ENCODE data around the gene GSTA1.
"Not testable (repeated sequence)": the region's sequence is repeated elsewhere in the genome, so short reads cannot be mapped to it uniquely, and the experiment has no call there.

The GSTA1 gene

GRCh38 chr6:52782696-52783274, 20.8 kb downstream of the GSTA1 start:
- H3K27me3 ChIP-seq (replicated peaks; ENCODE audit: control insufficient read depth, insufficient read depth, low read length, poor library complexity, severe bottlenecking); H3K27ac ChIP-seq (ENCODE audit: insufficient read depth, low read length, poor library complexity, severe bottlenecking); H3K4me1 ChIP-seq (ENCODE audit: control insufficient read depth, insufficient read depth, low read length, poor library complexity, severe bottlenecking); H3K9me3 ChIP-seq (ENCODE audit: control insufficient read depth, low read length); H3K4me3 ChIP-seq (ENCODE audit: insufficient read depth, low read depth, low read length, poor library complexity, severe bottlenecking); DNase-seq; H3K36me3 ChIP-seq (ENCODE audit: control insufficient read depth, insufficient read depth, low read length): not testable (repeated sequence)

GRCh38 chr6:52782209-52782608, 21.4 kb downstream of the GSTA1 start:
- H3K27me3 ChIP-seq (replicated peaks; ENCODE audit: control insufficient read depth, insufficient read depth, low read length, poor library complexity, severe bottlenecking); H3K4me1 ChIP-seq (ENCODE audit: control insufficient read depth, insufficient read depth, low read length, poor library complexity, severe bottlenecking); H3K9me3 ChIP-seq (ENCODE audit: control insufficient read depth, low read length); H3K4me3 ChIP-seq (ENCODE audit: insufficient read depth, low read depth, low read length, poor library complexity, severe bottlenecking); DNase-seq; H3K27ac ChIP-seq (ENCODE audit: insufficient read depth, low read length, poor library complexity, severe bottlenecking); H3K36me3 ChIP-seq (ENCODE audit: control insufficient read depth, insufficient read depth, low read length): not testable (repeated sequence)

GRCh38 chr6:52779237-52779636, 24.4 kb downstream of the GSTA1 start:
- Histone ChIP-seq H3K27ac (ENCODE audit: insufficient read depth, low read length, poor library complexity, severe bottlenecking) (no peak overlapping the region), H3K36me3 (ENCODE audit: control insufficient read depth, insufficient read depth, low read length) (no peaks in the 10 kb centered on the region), H3K9me3 (ENCODE audit: control insufficient read depth, low read length) (no peaks in the 10 kb centered on the region), H3K4me3 (ENCODE audit: insufficient read depth, low read depth, low read length, poor library complexity, severe bottlenecking) (no peak overlapping the region), H3K4me1 (ENCODE audit: control insufficient read depth, insufficient read depth, low read length, poor library complexity, severe bottlenecking) (no peaks in the 10 kb centered on the region), H3K27me3 (replicated peaks; ENCODE audit: control insufficient read depth, insufficient read depth, low read length, poor library complexity, severe bottlenecking) (no peaks in the 10 kb centered on the region)
- no peak for DNase-seq

GRCh38 chr6:52776711-52777351, 26.8 kb downstream of the GSTA1 start:
- H3K9me3 ChIP-seq (ENCODE audit: control insufficient read depth, low read length); H3K27ac ChIP-seq (ENCODE audit: insufficient read depth, low read length, poor library complexity, severe bottlenecking); H3K27me3 ChIP-seq (replicated peaks; ENCODE audit: control insufficient read depth, insufficient read depth, low read length, poor library complexity, severe bottlenecking); H3K36me3 ChIP-seq (ENCODE audit: control insufficient read depth, insufficient read depth, low read length); H3K4me1 ChIP-seq (ENCODE audit: control insufficient read depth, insufficient read depth, low read length, poor library complexity, severe bottlenecking); H3K4me3 ChIP-seq (ENCODE audit: insufficient read depth, low read depth, low read length, poor library complexity, severe bottlenecking); DNase-seq: not testable (repeated sequence)

- H3K36me3 ChIP-seq (ENCODE audit: control insufficient read depth, insufficient read depth, low read length); DNase-seq; H3K9me3 ChIP-seq (ENCODE audit: control insufficient read depth, low read length); H3K27ac ChIP-seq (ENCODE audit: insufficient read depth, low read length, poor library complexity, severe bottlenecking); H3K4me3 ChIP-seq (ENCODE audit: insufficient read depth, low read depth, low read length, poor library complexity, severe bottlenecking); H3K4me1 ChIP-seq (ENCODE audit: control insufficient read depth, insufficient read depth, low read length, poor library complexity, severe bottlenecking); H3K27me3 ChIP-seq (replicated peaks; ENCODE audit: control insufficient read depth, insufficient read depth, low read length, poor library complexity, severe bottlenecking): not testable (repeated sequence)
Measured at GRCh38 chr6:52769399-52769798, 34.2 kb downstream of the GSTA1 start.

- H3K4me3 ChIP-seq (ENCODE audit: insufficient read depth, low read depth, low read length, poor library complexity, severe bottlenecking); DNase-seq; H3K36me3 ChIP-seq (ENCODE audit: control insufficient read depth, insufficient read depth, low read length); H3K4me1 ChIP-seq (ENCODE audit: control insufficient read depth, insufficient read depth, low read length, poor library complexity, severe bottlenecking); H3K27ac ChIP-seq (ENCODE audit: insufficient read depth, low read length, poor library complexity, severe bottlenecking); H3K27me3 ChIP-seq (replicated peaks; ENCODE audit: control insufficient read depth, insufficient read depth, low read length, poor library complexity, severe bottlenecking); H3K9me3 ChIP-seq (ENCODE audit: control insufficient read depth, low read length): not testable (repeated sequence)
Measured at GRCh38 chr6:52767658-52768057, 36.0 kb downstream of the GSTA1 start.

- H3K27ac ChIP-seq (ENCODE audit: insufficient read depth, low read length, poor library complexity, severe bottlenecking); H3K36me3 ChIP-seq (ENCODE audit: control insufficient read depth, insufficient read depth, low read length); H3K27me3 ChIP-seq (replicated peaks; ENCODE audit: control insufficient read depth, insufficient read depth, low read length, poor library complexity, severe bottlenecking); DNase-seq; H3K4me1 ChIP-seq (ENCODE audit: control insufficient read depth, insufficient read depth, low read length, poor library complexity, severe bottlenecking); H3K4me3 ChIP-seq (ENCODE audit: insufficient read depth, low read depth, low read length, poor library complexity, severe bottlenecking); H3K9me3 ChIP-seq (ENCODE audit: control insufficient read depth, low read length): not testable (repeated sequence)
Measured at GRCh38 chr6:52763322-52763916, 40.2 kb downstream of the GSTA1 start, which contains the start of gene GSTA2. Gene GSTA2 (minus strand): TSS chr6:52763475. CDS start chr6:52757947, 5,528 bp downstream.

- not testable (repeated sequence) for DNase-seq; H3K9me3 ChIP-seq (ENCODE audit: control insufficient read depth, low read length); H3K36me3 ChIP-seq (ENCODE audit: control insufficient read depth, insufficient read depth, low read length); H3K27me3 ChIP-seq (replicated peaks; ENCODE audit: control insufficient read depth, insufficient read depth, low read length, poor library complexity, severe bottlenecking); H3K27ac ChIP-seq (ENCODE audit: insufficient read depth, low read length, poor library complexity, severe bottlenecking); H3K4me3 ChIP-seq (ENCODE audit: insufficient read depth, low read depth, low read length, poor library complexity, severe bottlenecking); H3K4me1 ChIP-seq (ENCODE audit: control insufficient read depth, insufficient read depth, low read length, poor library complexity, severe bottlenecking)
Measured at GRCh38 chr6:52761673-52762491, 41.7 kb downstream of the GSTA1 start.

GRCh38 chr6:52760105-52760765, 43.4 kb downstream of the GSTA1 start:
- no peaks in the 10 kb centered on the region for H3K27me3 ChIP-seq (replicated peaks; ENCODE audit: control insufficient read depth, insufficient read depth, low read length, poor library complexity, severe bottlenecking)
- no peak overlapping the region for H3K4me3 ChIP-seq (ENCODE audit: insufficient read depth, low read depth, low read length, poor library complexity, severe bottlenecking)
- H3K27ac ChIP-seq (ENCODE audit: insufficient read depth, low read length, poor library complexity, severe bottlenecking), result no peak overlapping the region
- no peaks in the 10 kb centered on the region for H3K36me3 ChIP-seq (ENCODE audit: control insufficient read depth, insufficient read depth, low read length)
- no peak for DNase-seq
- H3K4me1 ChIP-seq (ENCODE audit: control insufficient read depth, insufficient read depth, low read length, poor library complexity, severe bottlenecking), result no peaks in the 10 kb centered on the region
- H3K9me3 ChIP-seq (ENCODE audit: control insufficient read depth, low read length), result no peaks in the 10 kb centered on the region

Measured in effector memory CD4-positive, alpha-beta T cell (primary cell).